ENCODE results near the gene SLC2A9. TPM values are rescaled to one million over a fixed set of nuclear protein-coding genes. Genes with fewer than 3 reads are reported as not detected.

The SLC2A9 gene
- total RNA-seq, 4 donors from 2014 or later = 5.6 to 10.5 (median 6.5) TPM

DNA sequence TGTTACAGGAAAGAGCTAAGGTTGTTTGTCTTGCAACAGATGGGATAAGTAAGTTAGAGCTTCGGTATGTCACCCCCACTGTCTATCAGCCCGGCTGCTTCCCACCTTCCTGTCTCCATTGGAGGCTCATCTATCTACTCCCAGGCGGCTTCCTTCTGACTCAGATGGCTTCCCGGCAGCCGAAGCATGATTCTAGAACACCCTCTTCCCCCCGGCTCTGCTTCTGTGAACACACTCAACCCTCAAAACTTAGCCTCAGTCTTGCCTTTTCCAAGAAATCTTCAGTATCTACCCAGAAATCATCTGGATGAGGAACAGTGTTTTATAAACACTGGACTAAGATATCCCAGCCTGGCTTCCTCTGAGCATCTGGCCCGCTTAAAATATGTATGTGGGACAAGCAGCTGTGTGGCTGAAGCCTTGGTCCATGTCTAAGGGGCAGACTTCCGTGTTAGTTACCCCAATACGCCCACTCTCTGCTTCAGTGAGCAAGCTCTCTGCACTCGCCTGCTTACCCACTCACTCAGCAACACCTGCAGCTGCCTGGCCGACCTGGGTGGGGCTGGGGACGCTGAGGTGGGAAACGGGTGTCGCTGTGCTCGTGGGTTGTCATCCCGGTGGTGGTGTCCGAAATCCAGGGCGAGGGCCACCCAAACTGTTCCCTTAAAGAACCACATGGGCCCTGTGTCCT is 12.0 kb upstream of the SLC2A9 start:
- DNase-seq (ENCODE audit: extremely low spot score) = no peak
- Histone ChIP-seq H3K4me3 (no peak overlapping the region), H3K36me3 (no peaks in the 10 kb centered on the region), H3K27me3 (no peaks in the 10 kb centered on the region), H3K4me1 (peaks cover 38 to 42% (median 39%) of the 10 kb centered on the region in 4 donors), H3K9me3 (no peaks in the 10 kb centered on the region), H3K27ac (replicated peaks in 1 of 4) (peak overlapping the region; percentile 56 to 69 (median 64))
- WGBS = 44% methylated on average over 14 of the region's 18 CpGs
- TF ChIP-seq EP300 (IDR thresholded peaks at IDR 0.05) = peak; percentile 48
- TF ChIP-seq, protein P1, sequence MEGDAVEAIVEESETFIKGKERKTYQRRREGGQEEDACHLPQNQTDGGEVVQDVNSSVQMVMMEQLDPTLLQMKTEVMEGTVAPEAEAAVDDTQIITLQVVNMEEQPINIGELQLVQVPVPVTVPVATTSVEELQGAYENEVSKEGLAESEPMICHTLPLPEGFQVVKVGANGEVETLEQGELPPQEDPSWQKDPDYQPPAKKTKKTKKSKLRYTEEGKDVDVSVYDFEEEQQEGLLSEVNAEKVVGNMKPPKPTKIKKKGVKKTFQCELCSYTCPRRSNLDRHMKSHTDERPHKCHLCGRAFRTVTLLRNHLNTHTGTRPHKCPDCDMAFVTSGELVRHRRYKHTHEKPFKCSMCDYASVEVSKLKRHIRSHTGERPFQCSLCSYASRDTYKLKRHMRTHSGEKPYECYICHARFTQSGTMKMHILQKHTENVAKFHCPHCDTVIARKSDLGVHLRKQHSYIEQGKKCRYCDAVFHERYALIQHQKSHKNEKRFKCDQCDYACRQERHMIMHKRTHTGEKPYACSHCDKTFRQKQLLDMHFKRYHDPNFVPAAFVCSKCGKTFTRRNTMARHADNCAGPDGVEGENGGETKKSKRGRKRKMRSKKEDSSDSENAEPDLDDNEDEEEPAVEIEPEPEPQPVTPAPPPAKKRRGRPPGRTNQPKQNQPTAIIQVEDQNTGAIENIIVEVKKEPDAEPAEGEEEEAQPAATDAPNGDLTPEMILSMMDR (IDR thresholded peaks at IDR 0.05) = no peak
- TF ChIP-seq POLR2AphosphoS5 (IDR thresholded peaks at IDR 0.05) = no peak
- intact Hi-C loops (cut with DNase I) = no loop called here

DNA sequence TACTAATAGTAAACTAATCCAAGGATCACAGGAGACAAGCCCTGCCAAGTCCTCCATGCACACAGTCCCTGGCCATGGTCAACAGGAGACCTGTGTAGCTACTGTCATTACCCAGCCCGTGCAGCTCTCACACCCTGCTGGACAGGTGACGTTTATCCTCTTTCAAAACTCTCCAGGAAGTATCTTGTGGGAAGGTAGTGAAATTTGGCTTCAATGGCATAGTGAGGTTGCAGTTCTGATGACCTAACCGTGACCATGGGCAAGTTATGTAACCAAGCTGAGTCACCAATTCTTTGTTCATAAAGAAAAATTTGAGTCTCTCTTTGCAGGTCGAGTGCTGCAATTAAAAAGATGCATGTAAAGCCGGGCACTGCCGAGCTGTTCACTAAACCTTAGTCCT is 11.3 kb upstream of the SLC2A9 start:
- TF ChIP-seq, protein P1 (IDR thresholded peaks at IDR 0.05) = no peak
- TF ChIP-seq POLR2AphosphoS5 (IDR thresholded peaks at IDR 0.05) = peak; percentile 27 to 45
- peaks cover 38 to 43% (median 39%) of the 10 kb centered on the region in 4 donors for H3K4me1 ChIP-seq
- 29% methylated on average over 6 of the region's 6 CpGs for WGBS
- H3K36me3 ChIP-seq = no peaks in the 10 kb centered on the region
- no peaks in the 10 kb centered on the region for H3K9me3 ChIP-seq
- H3K27ac ChIP-seq (replicated peaks in 1 of 4) = peak overlapping the region; percentile 56 to 69 (median 64)
- intact Hi-C loops (cut with DNase I) = no loop called here
- no peak for DNase-seq (ENCODE audit: extremely low spot score)
- no peaks in the 10 kb centered on the region for H3K27me3 ChIP-seq
- H3K4me3 ChIP-seq = no peak overlapping the region

DNA sequence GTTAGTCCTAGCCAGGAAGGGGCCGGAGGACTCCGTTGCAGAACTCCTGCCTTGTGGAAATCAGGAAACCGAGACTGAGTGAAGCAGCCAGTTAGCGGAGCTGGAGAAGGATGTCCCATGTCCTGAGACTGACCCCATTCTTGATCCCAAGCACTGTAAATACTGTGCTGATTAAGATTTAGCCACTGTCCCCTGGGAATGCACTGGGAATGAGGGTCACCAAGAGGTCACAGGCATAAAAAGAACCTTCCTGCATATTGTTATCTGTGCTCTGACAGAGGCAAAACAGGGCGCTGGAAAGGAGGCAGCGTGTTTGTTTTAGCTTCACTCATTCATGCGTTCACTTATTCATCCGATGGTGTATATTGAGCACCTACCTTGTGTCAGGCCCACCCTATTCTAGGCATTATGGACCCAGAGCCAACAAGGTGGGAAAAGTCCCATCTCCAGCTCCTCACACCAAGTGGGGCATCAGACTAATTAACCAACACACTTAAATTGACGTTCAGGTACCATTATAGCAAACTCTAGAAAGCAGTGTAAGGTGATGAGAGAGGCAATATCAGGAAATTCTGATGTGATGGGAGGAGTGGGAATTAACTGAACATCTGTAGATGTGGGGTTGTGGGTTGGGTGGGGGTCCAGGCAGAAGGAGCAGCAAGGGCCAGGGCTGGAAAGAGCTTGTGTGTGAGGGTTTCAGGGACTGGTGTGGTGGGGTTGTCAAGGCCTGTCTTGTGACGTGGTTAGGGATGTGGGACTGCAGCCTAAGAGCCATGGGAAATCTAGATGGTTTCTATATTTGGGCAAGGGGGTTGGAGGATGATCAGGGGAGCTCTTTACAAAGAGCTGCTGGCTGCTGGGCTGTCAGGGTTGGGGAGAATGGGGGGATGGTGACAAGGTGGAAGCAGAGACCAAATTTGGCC is 10.6 kb upstream of the SLC2A9 start:
- Histone ChIP-seq H3K27ac (replicated peaks in 1 of 4) (peak overlapping the region; percentile 43 to 69 (median 64)), H3K4me3 (no peak overlapping the region), H3K27me3 (no peaks in the 10 kb centered on the region), H3K36me3 (no peaks in the 10 kb centered on the region), H3K4me1 (peaks cover 38 to 43% (median 39%) of the 10 kb centered on the region in 4 donors), H3K9me3 (no peaks in the 10 kb centered on the region)
- TF ChIP-seq POLR2A (IDR thresholded peaks at IDR 0.05; ENCODE audit: low read depth) (no peak), EP300 (IDR thresholded peaks at IDR 0.05) (no peak), POLR2AphosphoS5 (IDR thresholded peaks at IDR 0.05) (no peak)
- TF ChIP-seq, protein P1 (IDR thresholded peaks at IDR 0.05) = no peak
- intact Hi-C loops (cut with DNase I) = no loop called here
- DNase-seq (ENCODE audit: extremely low spot score) = no peak
- WGBS = 79% methylated on average over 9 of the region's 10 CpGs

DNA sequence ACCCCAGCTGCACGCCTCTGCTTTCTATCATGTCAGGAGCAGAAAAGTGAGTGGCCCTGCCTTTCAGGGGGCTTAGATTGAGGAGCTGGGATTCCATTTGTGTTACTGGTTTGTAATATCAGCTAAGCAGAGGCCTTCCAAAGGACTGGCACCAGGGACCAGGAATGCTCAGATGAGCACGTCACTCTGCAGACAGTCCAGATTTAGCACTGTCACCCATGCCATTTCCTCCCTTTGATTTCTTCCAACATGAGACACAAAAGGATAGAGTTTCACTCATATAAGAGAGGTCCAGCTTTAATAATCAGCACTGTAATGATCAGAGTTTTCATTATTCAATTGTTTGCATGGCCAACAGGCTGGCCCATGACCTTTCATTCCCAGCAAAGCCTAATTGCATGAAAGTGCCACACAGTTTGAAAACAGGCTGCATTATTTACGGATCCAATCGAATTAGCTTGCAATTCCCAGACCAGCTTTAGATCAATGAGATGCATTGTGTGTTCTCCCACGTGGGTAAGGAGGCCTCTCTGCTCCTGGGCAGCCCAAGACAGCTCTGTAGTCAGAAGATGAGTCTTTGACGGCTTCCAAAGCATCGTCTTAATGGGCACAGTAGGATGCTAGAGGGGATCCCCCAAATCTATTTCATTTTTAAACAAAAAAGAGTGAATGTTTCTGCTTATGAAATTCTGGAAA is 9.8 kb upstream of the SLC2A9 start:
- Histone ChIP-seq H3K4me1 (peaks cover 38 to 43% (median 39%) of the 10 kb centered on the region in 4 donors), H3K27ac (replicated peaks in 1 of 4) (peak overlapping the region in 3 of 4 donors; percentile 60 to 69 (median 68)), H3K36me3 (no peaks in the 10 kb centered on the region)

More for the DNA sequence above, 9.8 kb upstream of the SLC2A9 start:
- H3K9me3 ChIP-seq = no peaks in the 10 kb centered on the region
- 73% methylated on average over 6 of the region's 7 CpGs for WGBS
- no peaks in the 10 kb centered on the region for H3K27me3 ChIP-seq
- intact Hi-C loops (cut with DNase I) = no loop called here
- no peak for DNase-seq (ENCODE audit: extremely low spot score)
- no peak overlapping the region for H3K4me3 ChIP-seq
- no peak for TF ChIP-seq POLR2A (IDR thresholded peaks at IDR 0.05; ENCODE audit: low read depth)
- TF ChIP-seq, protein P1 (IDR thresholded peaks at IDR 0.05) = no peak
